Activated CD4-positive, alpha-beta T cell treated with anti-CD3 and anti-CD28 coated beads, Interleukin-2, Interleukin-6, amounts not matched to agents 100 ng/mL and 50 ng/mL, durations not matched to agents 16 hours and 8 hours (primary cell): ENCODE results near the gene APOL3.
"Not testable (repeated sequence)": the region's sequence is repeated elsewhere in the genome, so short reads cannot be mapped to it uniquely, and the experiment has no call there.

Source experiments
- DNase-seq: peaks from one replicate; pipeline ENCODE4 v3.0.0-alpha.2; 2020

Gene APOL3

DNA sequence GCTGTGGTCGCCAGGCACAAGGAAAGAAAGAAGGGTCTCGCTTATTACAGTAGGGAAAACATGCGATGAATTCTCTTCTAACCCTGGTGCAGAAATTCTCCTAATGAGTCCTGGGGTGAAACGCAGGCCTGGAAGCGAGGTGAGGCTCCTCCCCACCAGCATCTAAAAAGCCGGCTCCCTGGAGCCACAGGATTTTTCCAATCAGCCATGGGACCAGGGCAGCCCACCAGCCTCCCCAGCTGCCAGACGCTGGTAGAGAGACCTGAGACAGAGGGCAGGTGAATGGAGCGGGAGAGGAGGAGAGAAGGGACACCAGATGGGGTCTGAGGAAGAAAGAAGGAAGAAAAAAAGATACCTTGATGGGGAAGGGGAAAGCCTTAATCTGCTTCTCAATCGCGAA is 28.6 kb downstream of the APOL3 start:
- DNase-seq, result no peak

DNA sequence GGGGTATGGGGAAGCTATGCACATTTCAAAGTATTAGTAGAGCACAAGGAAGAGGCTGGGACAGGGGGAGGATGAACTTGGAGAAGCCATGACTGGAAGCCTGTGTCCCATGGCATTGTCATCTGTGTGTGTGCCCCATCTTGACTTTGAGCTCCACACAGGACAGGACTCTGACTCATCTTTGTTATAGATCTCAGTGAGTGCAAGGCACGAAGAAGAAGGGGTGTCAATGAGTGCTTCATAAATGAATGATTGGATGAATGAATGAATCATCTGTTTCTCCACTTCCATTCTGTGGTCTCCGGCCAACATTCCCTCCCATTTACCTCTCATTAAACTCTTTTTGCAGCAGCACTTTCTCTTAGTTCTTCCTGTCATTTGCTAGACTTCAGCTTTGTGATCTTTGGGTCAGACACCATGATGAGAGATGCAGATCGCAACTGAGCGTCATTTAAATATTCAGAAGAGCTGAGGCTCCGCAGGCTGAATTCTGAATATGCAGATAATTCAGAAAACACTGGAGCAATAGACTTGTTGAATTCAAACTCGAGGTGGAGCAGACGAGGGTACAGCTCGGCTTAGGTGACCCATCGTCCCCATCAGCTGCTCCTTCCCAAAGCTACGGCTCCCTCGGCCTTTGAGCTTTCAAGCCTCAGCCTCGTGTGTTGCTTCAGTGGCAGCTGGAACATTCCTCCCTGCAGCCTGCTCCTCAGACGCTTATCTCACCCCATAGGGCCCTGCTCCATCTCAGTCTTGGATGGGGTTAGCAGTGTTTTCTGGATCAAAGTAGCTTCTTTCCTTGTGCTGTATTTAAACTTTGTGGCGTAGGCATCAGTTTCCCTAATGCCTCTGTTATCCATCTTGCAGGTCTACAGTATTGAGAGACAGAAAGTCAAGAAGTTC is 30.8 kb downstream of the APOL3 start:
- DNase-seq, result no peak

DNA sequence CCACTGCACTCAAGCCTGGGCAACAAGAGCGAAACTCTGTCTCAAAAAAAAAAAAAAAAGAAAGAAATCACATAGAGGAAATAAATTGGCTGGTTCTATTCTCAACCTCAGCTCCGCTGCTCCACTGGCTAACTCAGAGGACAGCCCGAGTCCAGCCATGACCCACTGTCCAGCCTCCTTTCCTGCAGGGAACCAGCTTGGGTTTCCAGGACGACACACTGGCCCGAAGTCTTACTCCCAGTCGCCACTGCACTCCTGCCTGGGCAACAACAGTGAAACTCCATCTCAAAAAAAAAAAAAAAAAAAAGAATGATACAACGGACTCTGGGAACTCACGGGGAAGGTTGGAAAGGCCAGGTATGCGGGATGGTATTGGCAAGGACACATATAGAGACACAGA is 31.5 kb downstream of the APOL3 start:
- no peak for DNase-seq

DNA sequence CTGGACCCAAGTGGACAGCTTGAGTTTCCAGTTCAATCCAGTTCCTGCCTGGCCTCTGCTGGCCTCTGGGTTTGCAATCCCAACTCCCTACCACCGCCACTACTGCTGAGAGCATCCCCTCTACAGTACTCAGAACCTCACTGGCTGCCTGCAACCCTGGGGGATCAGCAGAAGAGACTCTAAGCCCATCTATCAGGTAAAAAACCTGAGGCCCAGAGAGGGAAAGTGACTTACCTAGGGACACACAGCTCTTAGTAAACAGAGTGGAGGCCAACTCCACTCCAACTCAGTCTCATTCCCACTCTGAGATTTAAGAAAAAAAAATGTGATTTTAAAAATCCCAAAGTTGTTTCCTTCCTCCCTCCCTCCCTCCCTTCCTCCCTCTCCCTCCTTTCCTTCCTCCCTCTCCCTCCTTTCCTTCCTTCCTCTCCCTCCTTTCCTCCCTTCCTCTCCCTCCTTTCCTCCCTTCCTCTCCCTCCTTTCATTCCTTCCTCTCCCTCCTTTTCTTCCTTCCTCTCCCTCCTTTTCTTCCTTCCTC is 34.5 kb downstream of the APOL3 start:
- DNase-seq, result no peak

DNA sequence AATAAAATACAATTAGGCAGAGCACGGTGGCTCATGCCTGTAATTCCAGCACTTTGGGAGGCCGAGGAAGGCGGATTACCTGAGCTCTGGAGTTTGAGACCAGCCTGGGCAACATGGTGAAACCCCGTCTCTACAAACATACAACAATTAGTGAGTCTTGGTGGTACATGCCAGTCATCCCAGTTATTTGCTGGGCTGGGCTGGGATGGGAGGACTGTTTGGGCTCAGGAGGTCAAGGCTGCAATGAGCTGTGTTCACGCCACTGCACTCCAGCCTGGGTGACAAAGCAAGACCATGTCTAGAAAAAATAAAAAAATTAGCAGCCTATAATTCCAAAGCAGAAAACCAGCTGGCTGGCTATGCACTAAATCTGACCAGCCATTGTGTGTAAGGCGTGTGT is 35.1 kb downstream of the APOL3 start:
- no peak for DNase-seq

DNA sequence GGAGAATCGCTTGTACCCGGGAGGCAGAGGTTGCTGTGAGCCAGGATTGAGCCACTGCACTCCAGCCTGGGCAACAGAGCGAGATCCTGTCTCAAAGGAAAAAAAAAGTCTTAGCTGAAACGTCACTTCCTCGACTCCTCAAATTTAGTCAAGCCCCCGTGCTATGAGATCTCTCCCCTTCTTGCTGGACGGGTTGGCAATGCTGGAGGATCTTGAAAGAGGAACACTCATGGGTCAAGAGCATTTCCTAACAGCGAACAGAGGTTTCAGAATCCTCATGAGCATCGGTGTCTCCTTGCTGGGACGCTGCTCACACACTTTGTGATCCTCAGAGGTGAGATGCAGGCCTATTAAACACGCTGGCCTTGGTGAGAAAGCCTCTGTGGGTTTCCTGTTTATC is 35.9 kb downstream of the APOL3 start:
- no peak for DNase-seq

DNA sequence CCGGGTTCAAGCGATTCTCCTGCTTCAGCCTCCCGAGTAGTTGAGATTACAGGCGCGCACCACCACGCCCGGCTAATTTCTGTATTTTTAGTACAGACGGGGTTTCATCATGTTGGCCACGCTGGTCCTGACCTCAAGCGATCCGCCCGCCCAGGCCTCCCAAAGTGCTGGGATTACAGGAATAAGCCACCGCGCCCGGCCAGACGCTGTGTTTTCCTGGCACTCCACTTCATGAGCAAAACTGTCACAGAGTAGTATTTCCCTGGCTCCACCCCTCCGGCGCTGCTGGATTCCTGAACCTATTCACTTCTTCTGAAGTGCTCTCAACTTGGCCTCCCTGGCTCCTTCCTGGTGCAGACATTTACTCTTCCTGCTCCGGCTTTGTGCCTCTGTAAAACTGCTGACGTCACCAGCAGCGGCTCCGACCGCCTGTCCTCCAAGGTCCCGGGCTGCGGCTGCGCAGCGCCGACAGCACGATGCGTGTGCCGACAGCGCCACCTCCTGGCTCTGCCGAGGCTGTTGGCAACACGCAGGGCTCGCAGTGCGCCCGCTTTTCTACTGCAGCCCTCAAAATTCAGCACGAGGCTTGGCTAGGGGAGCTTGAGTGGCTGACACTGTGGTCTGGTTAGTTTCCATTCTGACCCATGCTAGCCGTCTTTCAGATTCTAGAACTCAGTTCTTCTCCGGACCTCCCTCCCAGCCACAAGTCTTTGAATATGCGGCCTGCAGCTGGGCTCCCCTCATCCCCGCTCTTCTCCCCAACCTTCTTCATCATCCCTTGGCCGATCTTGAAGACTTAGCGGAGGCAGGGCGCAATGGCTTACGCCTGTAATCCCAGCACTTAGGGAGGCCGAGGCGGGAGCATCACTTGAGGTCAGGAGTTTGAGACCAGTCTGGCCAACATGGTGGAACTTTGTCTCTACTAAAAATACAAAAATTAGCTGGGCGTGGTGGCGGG is 36.6 kb downstream of the APOL3 start:
- peak; percentile 96 for DNase-seq

DNA sequence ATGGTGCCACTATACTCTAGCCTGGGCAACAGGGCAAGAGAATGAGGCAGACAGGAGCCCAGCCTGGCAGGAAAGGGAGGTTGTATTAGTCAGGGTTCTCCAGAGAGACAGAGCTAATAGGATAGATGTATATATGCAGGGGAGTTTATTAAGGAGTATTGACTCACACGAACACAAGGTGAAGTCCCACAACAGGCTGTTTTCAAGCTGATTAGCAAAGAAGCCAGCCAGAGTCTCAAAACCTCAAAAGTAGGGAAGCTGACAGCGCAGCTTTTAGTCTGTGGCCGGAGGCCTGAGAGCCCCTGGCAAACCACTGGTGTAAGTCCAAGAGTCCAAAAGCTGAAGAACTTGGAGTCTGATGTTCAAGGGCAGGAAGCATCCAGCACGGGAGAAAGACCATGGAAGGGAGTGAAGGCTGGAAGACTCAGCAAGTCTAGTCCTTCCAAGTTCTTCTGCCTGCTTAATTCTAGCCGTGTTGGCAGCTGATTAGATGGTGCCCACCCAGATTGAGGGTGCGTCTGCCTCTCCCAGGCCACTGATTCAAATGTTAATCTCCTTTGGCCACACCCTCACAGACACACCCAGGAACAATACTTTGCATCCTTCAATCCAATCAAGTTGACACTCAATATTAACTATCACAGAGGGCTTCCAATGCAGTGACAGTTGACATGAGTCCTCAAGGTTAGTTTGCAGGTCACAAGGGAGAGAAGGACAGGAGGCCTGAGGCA is 39.8 kb downstream of the APOL3 start:
- DNase-seq, result not testable (repeated sequence)

DNA sequence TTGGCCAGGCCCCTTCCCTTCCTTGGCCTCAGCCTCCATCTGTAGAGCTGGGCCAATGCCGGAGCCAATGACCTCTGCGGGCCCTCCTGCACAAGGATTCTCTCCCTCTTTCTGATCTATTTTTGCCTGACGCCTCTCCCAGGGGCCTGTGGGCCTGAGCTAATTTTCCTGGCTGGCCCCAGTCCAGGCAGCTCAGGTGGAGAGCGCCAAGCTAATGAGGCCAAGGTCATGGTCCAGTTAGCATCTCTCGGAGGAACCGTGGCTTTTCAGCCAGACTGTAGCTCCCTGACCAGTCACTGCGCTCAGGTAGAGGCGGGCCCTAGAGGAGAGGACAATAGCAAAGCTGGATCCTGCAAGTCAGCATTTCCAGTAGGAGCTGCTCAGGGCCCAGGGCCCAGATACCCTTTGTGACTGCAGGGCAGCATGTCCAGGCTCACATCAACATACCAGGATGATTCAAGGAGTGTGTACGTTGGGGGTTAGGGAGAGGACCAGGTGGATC is 43.5 kb downstream of the APOL3 start:
- DNase-seq, result no peak

DNA sequence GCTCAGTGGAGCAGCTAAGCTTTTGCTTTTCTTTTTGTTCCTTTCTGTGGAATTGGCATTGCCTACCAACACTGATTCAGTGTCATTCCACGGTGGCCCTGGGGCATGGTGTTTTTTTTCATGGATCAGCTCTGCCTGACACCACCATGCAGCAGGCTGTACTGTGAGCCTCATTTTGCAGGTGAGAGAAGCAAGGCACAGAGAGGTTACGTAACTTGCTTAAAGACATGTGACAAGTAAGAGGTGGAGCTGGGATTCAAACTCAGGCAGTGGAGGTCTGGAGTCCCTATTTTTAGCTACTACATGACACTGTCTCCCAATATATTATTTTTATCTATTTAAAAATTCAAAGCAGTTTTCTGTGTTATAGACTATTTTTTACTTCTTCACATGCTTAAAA is 44.4 kb downstream of the APOL3 start:
- DNase-seq, result no peak

DNA sequence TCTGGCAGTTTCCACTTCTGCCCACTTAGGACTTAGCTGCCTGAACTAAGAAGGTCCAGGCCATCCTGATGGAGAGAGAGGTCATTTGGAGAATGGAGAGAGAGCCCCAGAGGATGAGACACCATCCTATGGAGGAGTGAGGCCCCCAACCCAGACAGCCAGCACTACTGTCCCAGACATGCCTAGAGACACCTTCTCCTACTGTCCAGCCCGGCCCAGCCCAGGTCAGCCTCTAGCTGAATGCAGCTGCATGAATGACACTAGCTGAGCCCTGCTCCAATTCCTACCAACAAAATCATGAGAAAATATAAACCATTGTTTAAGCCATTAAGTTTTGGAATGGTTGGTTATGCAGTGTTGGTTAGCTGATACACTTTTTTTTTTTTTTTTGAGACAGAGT is 47.4 kb downstream of the APOL3 start:
- no peak for DNase-seq

DNA sequence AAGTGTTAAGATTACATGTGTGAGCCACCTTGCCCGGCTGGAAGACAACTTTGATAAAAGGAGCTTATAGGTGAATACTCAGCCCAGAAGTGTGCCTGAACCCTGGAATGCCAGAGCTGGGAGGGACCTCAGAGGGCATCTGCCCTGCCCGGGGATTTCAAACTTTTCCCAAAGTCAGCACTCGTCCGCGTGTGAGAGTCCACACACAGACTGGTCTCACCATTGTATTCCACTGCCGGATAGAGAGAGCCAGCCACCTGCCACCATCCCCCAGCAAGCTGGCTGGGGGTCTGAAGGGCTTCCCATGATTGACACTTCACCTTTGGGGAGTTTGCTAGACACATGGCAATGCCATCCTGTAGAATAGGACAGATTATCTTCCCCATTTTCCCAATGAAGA is 49.2 kb downstream of the APOL3 start:
- no peak for DNase-seq

DNA sequence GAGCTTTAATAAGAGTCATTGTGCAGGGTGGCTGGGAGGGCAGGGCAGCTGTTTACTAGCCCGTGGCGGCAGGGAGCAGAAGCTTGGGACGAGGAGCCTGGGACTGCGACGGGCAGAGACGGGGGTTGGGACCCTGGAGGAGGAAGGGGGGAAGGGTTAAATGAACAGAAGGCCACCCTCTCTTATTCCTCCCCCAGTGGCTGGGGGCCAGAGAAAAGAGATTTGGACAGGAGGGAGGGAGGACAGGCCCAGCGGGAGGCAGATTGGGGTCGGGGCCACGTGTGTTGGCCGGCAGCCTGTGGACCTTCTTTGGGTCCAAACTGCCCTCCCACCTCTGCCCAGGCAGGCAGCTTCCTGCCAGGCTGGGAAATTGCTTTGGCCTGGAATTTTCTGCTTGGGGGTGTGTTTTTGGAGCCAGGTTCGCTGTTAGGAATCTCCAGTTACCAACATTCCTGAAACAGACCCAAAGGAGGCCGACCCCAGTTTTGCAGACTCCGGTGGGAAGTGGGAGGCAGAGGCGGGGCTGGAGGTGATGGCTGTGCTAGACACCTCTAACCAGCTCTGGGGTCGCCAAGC is 50.2 kb downstream of the APOL3 start:
- no peak for DNase-seq

DNA sequence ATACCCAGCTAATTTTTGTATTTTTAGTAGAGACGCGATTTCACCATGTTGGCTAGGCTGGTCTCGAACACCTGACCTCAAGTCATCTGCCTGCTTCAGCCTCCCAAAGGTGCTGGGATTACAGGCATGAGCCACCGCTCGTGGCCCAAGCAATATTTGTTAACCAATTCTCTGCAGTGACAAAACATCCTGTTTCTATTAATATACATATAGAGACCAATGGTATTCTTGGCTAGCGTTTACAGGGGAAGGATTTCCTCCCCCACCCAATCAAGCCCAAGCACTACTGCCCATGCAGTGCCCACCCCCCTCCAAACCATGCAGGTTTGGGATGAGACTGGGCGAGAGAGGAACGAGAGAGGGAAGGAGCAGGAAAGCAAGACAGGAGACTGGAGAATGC is 53.1 kb downstream of the APOL3 start:
- no peak for DNase-seq

DNA sequence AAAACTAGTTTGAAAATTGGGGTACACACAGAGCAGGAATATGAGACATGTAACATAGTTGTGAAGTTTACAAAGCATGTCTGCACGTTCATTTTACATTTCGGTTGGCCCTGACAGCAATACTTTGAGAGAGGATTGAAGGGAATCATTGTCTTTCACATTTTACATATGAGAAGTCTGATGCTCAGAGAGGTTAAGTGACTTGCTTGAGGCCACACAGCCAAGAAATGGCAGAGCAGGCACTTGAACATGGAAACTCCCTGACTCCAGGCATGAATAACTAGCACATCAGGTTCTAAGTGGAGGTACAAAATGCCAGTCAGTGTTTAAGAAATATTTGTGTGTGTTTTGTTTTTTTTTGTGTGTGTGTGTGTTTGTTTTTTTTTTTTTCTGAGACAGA is 53.6 kb downstream of the APOL3 start:
- no peak for DNase-seq

DNA sequence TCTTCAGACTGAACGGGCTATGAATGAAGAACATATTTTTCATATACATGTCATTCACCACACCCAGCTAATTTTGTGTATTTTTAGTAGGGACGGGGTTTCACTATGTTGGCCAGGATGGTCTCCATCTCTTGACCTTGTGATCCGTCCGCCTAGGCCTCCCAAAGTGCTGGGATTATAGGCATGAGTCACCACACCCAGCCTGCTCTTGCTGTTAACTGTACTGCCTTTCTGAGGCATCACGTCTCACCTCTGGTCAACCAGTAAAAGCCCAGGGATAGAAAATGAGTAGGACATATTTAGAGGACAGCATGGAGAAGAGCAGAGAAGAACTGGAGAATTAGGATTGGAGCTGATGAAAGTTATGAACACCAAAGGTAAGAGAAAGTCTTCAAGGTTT is 55.6 kb downstream of the APOL3 start:
- DNase-seq, result no peak

DNA sequence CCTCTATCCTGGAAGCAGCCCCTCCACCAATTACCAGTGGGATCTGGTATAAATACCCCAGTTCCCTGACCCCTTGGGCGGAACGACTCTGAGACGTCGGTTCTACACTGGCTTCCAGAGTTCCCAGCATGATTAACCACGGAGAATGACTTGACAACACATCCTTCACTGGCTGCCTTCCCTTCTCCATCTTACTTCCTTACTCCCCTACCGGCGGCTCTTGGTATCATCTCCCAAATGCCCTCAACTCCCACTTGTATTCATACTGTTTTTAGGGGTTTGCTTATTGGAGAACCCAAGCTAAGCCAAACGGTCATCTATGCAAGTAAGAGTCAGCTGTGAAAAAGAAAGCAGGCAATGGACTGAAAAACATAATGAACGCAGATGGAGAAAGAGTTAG is 56.1 kb downstream of the APOL3 start:
- no peak for DNase-seq

DNA sequence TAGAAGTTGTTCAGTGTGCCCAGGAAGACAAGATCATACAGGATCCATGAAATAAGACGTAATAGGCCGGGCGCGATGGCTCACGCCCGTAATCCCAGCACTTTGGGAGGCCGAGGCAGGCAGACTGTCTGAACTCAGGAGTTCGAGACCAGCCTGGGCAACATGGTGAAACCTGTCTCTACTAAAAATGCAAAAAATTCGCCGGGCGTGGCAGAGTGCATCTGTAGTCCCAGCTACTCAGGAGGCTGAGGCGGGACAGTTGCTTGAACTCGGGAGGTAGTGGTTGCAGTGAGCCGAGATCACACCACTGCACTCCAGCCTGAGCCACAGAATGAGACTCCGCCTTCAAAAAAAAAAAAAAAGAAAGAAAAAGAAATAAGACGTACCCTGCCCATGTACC is 56.7 kb downstream of the APOL3 start:
- DNase-seq, result no peak

DNA sequence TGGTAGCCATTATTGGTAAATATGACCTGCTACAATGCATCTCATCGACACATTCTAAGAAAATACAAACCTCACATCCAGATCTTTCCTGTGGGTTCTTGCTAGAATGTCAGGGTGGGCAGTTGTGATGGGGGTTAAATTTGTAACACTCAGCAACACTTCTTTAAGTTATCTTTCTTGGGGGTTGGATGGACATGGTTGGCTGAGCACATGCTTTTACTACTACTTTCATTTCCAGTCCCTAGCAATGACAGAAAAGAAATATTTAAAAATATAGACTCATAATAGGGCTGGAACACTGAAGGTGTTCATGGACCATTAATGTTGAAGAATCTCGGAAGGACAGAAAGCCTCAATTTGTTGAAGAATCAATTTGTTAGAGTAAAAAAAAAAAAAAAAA is 57.6 kb downstream of the APOL3 start:
- DNase-seq, result no peak

DNA sequence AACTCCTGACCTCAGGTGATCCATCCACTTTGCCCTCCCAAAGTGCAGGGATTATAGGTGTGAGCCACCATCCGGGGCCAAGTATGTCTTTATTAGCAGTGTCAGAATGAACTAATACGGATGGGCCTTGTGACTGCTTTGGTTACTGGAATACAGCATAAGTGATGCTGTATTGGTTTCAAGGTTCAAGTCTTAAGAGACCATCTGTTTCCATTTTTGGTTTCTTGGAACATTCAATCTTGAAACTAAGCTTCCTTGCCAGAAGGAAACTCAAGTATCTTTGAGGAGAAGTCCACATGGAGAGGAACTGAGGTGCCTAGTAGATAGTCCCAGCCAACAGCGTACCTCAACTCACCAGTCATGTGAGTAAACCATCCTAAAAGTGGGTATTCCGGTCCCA is 58.8 kb downstream of the APOL3 start:
- no peak for DNase-seq

DNA sequence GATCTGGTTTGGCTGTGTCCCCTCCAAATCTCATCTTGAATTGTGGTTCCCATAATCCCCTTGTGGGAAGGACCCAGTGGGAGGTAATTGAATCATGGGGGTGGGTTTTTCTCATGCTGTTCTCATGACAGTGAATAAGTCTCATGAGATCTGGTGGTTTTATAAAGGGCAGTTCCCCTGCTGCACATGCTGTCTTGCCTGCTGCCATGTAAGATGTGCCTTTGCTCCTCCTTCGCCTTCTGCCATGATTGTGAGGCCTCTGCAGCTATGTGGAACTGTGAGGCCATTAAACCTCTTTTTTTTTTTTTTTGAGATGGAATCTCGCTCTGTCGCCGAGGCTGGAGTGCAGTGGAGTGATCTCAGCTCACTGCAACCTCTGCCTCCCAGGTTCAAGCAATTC is 59.6 kb downstream of the APOL3 start:
- not testable (repeated sequence) for DNase-seq

DNA sequence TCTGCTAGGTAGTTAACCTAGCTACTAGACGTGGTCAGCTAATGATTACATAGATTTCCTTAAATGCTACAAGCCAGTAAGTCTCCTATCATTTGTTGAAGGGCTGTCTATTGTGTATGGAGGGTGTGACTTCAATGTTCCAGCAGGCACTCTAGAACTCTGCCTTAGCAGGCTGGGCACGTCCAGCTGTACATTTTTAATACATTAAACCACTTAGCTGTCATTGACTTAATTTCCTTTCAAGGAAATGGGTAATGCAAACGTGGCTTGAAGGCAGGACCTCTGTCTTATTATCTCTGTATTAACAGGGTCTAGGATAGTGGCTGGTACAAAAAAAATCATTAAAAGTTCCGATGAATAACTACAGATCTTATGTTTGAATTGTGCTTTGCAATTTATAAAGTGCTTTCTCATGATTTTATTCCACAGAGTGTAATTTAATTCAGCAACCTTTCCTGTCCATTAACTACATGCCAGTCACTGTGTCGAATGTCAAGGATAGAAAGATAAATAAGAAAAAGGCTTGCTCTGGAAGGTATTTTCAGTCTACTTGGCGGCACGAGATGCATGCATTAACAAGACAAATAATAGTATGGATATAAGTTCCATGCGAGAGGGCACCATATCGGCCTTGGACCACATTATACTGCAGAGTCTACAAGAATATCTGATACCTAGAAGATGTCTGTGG is 60.3 kb downstream of the APOL3 start:
- DNase-seq, result no peak
